ENCODE data around the gene MTTP. TPM values are rescaled to one million over a fixed set of nuclear protein-coding genes. Genes with fewer than 3 reads are reported as not detected.

MTTP gene
- total and polyA plus RNA-seq, 2 experiments from 2014 or later, result 0.08 to 0.14 TPM

- no peak overlapping the region for H2AFZ ChIP-seq
- H3K27me3 ChIP-seq (ENCODE audit: insufficient read depth), result no peaks in the 10 kb centered on the region
- no peaks in the 10 kb centered on the region; the same call in 1 of the 2 replicates for H3K9me2 ChIP-seq (ENCODE audit: insufficient read depth)
- H3K9me3 Mint-ChIP-seq, result 0 out of 3 replicates have a peak, but pooled peaks cover 2% of the 10 kb centered on the region
- DNase-seq (ENCODE audit: low spot score) (no peak), ATAC-seq (no peak)
- H3K4me2 ChIP-seq, result no peak overlapping the region
- no peak overlapping the region for H3K27ac ChIP-seq (ENCODE audit: low read depth)
- no peak overlapping the region for H3K27ac Mint-ChIP-seq
- H3F3A ChIP-seq (replicated peaks; ENCODE audit: low read depth), result no peaks in the 10 kb centered on the region
- H3K27me3 Mint-ChIP-seq (ENCODE audit: insufficient read depth, low read depth, poor library complexity), result no peaks in the 10 kb centered on the region
- no peaks in the 10 kb centered on the region for H3K4me1 ChIP-seq (ENCODE audit: insufficient read depth)
- no peak overlapping the region for H3K4me3 ChIP-seq
- TF ChIP-seq POLR2AphosphoS5 (IDR thresholded peaks at IDR 0.05; ENCODE audit: low read depth) (no peak), EZH2 (IDR thresholded peaks at IDR 0.05; ENCODE audit: low read depth, unreplicated experiment) (no peak), ZNF114 (CRISPR knock-in tag; IDR thresholded peaks at IDR 0.05) (no peak), ZNF331 (CRISPR knock-in tag; IDR thresholded peaks at IDR 0.05; ENCODE audit: low read depth) (no peak)
- H3K79me2 ChIP-seq (replicated peaks; ENCODE audit: insufficient read depth), result no peaks in the 10 kb centered on the region
- H4K20me1 ChIP-seq (replicated peaks; ENCODE audit: insufficient read depth), result no peaks in the 10 kb centered on the region
- no peaks in the 10 kb centered on the region for H3K36me3 ChIP-seq (ENCODE audit: insufficient read depth)
- peaks cover 4% of the 10 kb centered on the region; the same call in 1 of the 3 replicates for H3K4me1 Mint-ChIP-seq
- H3K4me3 Mint-ChIP-seq, result no peak overlapping the region
- no peaks in the 10 kb centered on the region for H3K36me3 Mint-ChIP-seq (ENCODE audit: low read depth)
These were observed 91.4 kb downstream of the MTTP start for GRCh38 chr4:99665983-99666382.

GRCh38 chr4:99668472-99668871, 93.8 kb downstream of the MTTP start:
- Histone ChIP-seq H3K4me3 (no peak overlapping the region), H3K27me3 (ENCODE audit: insufficient read depth) (no peaks in the 10 kb centered on the region), H4K20me1 (replicated peaks; ENCODE audit: insufficient read depth) (no peaks in the 10 kb centered on the region), H2AFZ (no peak overlapping the region), H3K4me1 (ENCODE audit: insufficient read depth) (no peaks in the 10 kb centered on the region), H3K9me2 (ENCODE audit: insufficient read depth) (no peaks in the 10 kb centered on the region; the same call in 1 of the 2 replicates), H3K79me2 (replicated peaks; ENCODE audit: insufficient read depth) (no peaks in the 10 kb centered on the region), H3K27ac (ENCODE audit: low read depth) (no peak overlapping the region), H3K4me2 (no peak overlapping the region), H3K36me3 (ENCODE audit: insufficient read depth) (no peaks in the 10 kb centered on the region), H3F3A (replicated peaks; ENCODE audit: low read depth) (no peaks in the 10 kb centered on the region)
- no peaks in the 10 kb centered on the region for H3K27me3 Mint-ChIP-seq (ENCODE audit: insufficient read depth, low read depth, poor library complexity)
- no peak for ATAC-seq
- H3K27ac Mint-ChIP-seq, result no peak overlapping the region
- peaks cover 20% of the 10 kb centered on the region for H3K9me3 Mint-ChIP-seq
- DNase-seq (ENCODE audit: low spot score), result no peak
- no peaks in the 10 kb centered on the region for H3K4me1 Mint-ChIP-seq
- no peak overlapping the region for H3K4me3 Mint-ChIP-seq
- H3K36me3 Mint-ChIP-seq (ENCODE audit: low read depth), result peaks cover 14% of the 10 kb centered on the region; the same call in 2 of the 3 replicates
- TF ChIP-seq POLR2AphosphoS5 (IDR thresholded peaks at IDR 0.05; ENCODE audit: low read depth), result no peak
- no peak for TF ChIP-seq CTCF (conservative IDR thresholded peaks at IDR 0.05; ENCODE audit: low read depth in 2 of 2)
- no peak for TF ChIP-seq JUNB (IDR thresholded peaks at IDR 0.05; ENCODE audit: unreplicated experiment)
- TF ChIP-seq EZH2 (IDR thresholded peaks at IDR 0.05; ENCODE audit: low read depth, unreplicated experiment), result no peak
- no peak for TF ChIP-seq ZNF114 (CRISPR knock-in tag; IDR thresholded peaks at IDR 0.05)
- TF ChIP-seq REST (IDR thresholded peaks at IDR 0.05; ENCODE audit: unreplicated experiment), result no peak
- no peak for TF ChIP-seq ETS1 (IDR thresholded peaks at IDR 0.05)
- TF ChIP-seq STAT1 (IDR thresholded peaks at IDR 0.05; ENCODE audit: unreplicated experiment), result no peak
- TF ChIP-seq ZNF331 (CRISPR knock-in tag; IDR thresholded peaks at IDR 0.05; ENCODE audit: low read depth), result no peak
- TF ChIP-seq NANOG (IDR thresholded peaks at IDR 0.05; ENCODE audit: borderline replicate concordance), result no peak
- TF ChIP-seq CREB1 (CRISPR knock-in tag; IDR thresholded peaks at IDR 0.05; ENCODE audit: low read depth), result no peak
- no peak for TF ChIP-seq EZH2phosphoT487 (IDR thresholded peaks at IDR 0.05; ENCODE audit: unreplicated experiment)
